D721Med (cell line): ENCODE results near the gene SMAD3.

Experiments used
- DNase-seq: peaks from one replicate; pipeline ENCODE4 v3.0.0; 2011; ENCODE audit warnings: low spot score; ENCODE audit not compliant: insufficient read length
- FAIRE-seq: peaks from 2 replicates; lab custom pipeline; 2011; peaks lifted over from hg19 to GRCh38; lab: Jason Lieb, UNC
- CTCF ChIP-seq: IDR thresholded peaks from 2 replicates; pipeline ENCODE4 v1.5.1; 2012; ENCODE audit warnings: mild to moderate bottlenecking, control low read depth; ENCODE audit not compliant: insufficient read depth; ENCODE audit errors: missing control alignments

The SMAD3 gene

GRCh38 chr15:67042551-67043142 lies 22.8 kb upstream of the SMAD3 start:
- no peak for DNase-seq
- TF ChIP-seq CTCF, result no peak
- no peak for FAIRE-seq

GRCh38 chr15:67043939-67044771 lies 21.2 kb upstream of the SMAD3 start:
- no peak for FAIRE-seq
- DNase-seq, result no peak
- TF ChIP-seq CTCF, result no peak

GRCh38 chr15:67047149-67047661 lies 18.2 kb upstream of the SMAD3 start:
- no peak for FAIRE-seq
- DNase-seq, result no peak

GRCh38 chr15:67048281-67049279 lies 16.8 kb upstream of the SMAD3 start:
- no peak for TF ChIP-seq CTCF
- FAIRE-seq (no peak), DNase-seq (no peak)

More at GRCh38 chr15:67047149-67047661, 18.2 kb upstream of the SMAD3 start:
- no peak for TF ChIP-seq CTCF

GRCh38 chr15:67049351-67050044 lies 15.9 kb upstream of the SMAD3 start:
- no peak for TF ChIP-seq CTCF
- FAIRE-seq, result no peak
- DNase-seq, result no peak

GRCh38 chr15:67050062-67050461 lies 15.3 kb upstream of the SMAD3 start:
- DNase-seq, result no peak
- FAIRE-seq, result no peak
- TF ChIP-seq CTCF, result no peak
